GM12873 (cell line): ENCODE measurements around the gene CORO2B.

Experiments used
- CTCF ChIP-seq: IDR thresholded peaks from 2 replicates; pipeline ENCODE4 v1.5.1; 2012; ENCODE audit warnings: low read depth, mild to moderate bottlenecking, moderate library complexity, low read length, control low read depth; ENCODE audit not compliant: insufficient read depth; ENCODE audit errors: missing control alignments

CORO2B gene

DNA sequence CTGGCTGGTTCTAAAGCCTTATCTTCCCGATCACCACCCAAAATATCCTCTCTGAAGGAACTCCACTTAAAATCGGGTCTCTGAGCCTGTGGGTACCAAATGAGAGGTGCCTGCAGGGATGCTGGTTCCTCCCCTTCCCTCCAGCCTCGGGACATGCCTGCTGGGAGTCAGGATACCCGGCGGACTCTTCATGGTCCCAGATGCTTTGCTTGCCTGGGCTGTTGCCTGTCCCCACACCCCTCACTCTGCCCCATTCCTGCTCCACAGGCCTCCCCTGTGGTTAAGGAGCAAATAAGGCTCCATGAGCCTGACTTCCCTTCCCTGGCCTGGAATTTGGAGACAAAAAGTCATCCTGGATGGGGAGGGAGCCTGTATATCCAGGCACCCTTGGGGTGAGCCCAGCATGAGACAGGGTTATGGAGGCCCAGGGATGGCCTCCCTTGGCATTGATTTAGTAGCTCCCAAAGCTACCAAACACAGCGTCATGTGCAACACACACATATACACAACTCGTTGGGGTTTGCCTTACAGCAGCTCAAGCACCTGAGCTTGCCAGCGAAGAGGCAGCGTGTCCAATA, 12.3 kb upstream of the CORO2B start:
- TF ChIP-seq CTCF: no peak

DNA sequence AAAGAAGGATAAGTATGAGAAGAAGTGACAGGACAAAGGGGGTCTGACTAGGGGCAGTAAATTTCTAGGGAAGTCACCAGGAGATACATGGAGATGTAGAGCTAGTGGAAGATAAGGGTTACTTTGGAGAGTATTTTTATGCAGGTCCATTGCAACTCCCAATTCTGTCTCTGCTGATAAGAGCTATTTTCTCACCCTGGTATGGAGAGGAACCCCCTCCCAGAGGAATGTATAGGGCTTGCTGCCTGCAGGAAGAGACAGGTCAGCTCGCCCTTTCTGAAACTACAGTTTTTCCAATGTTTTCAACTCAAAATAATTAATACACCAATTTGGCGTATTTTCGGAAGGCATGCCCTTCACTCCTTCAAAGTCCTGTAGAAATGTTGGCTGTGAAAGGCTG, 11.4 kb upstream of the CORO2B start:
- TF ChIP-seq CTCF: no peak

DNA sequence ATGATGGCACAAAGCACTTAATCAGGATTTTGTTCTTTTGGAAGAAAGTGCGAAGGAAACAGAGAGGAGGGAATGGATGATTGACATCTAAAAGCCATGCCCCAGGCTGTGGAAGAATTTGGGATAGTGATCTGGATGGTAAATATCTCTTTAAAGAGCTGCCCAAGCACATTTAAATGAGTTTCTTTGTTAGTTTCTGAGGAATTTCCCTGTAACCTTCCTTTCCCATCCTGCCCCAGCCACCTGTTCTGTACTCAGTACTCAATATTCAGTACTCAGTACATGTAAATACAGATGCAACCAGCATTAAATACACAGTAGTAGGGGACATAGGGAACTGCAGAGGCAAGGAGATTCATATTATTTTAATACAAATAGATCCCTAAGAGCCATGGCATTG, 7.8 kb upstream of the CORO2B start:
- TF ChIP-seq CTCF: no peak

DNA sequence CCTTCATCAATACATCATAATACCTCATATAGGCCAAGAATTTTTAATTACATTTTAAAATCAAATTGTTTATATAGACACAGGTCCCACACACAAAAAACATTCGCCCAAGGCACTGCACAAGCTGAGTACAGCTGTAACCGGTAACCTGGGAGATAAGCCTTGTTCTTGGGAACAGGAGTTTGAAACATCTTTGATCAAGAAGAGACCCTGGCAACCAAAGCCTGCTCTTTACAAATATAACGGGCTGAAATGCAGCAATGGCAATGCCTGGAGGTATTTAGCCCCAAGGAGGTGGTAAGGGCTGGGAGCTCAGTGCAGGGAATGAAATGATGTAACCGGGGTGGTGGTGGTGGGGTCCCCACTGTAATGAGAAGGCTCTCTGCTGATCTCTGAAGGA, 7.2 kb upstream of the CORO2B start:
- TF ChIP-seq CTCF: no peak

DNA sequence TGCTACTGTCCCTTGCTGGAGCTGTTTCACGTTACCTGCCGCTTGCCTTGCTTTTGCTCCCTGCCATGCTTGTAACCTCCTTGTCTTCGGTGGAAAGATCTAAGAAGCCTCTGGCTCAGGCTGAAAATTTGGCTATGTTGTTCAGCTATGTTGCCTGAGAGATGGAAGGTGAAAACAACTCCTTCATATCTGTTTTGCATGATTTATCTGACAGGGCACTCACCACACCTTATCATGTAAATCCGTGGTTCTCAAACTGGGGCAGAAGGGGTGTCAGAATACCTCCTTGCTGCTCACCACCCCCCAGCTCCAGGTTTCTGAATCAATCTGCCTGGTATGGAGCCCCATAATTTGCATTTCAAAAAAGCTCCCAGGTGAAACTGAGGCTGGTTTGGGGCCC, 6.5 kb upstream of the CORO2B start:
- no peak for TF ChIP-seq CTCF

GRCh38 chr15:68572921-68573320, 5.9 kb upstream of the CORO2B start:
- no peak for TF ChIP-seq CTCF

DNA sequence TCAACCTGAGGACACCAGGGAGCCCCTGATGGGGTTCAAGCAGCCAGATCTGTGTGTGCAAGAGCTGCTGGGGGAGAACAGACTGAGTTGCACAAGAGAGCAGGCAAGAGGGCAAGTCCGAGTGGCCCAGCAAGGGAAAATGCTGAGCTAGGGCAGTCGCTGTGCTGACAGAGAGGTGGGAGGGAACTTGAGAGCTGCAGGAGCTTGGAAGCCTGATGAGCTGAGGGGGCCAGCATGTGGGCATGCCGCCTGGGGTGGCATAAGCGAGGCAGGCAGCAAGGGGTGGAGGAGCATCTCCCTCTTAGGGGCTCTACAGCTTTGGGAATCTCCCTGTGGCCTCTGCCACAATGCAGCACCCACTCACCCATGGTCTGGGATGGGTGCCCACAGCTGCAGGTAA, 4.7 kb upstream of the CORO2B start:
- TF ChIP-seq CTCF: no peak

DNA sequence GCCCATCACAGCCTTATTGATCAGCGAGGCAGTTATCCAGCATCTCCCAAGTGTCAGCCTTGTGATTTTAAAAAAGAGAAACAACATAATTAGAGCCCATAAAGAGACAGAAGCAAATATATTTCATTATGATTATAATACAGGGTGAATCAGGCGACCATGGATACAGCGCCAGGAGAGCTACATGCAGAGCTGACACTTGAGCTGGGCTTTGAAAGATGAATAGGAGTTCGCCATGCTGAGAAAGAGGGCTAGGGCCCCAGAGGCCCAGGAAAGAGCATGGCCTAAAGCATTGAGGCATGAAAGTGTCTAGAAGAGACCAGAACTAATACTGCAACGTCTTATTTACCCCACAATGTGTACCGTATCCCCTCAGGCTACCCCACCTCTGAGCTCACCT, 4.2 kb upstream of the CORO2B start:
- no peak for TF ChIP-seq CTCF
